Pulmonary artery endothelial cell (primary cell): ENCODE measurements around the gene CD70. TPM values are rescaled to one million over a fixed set of nuclear protein-coding genes. Genes with fewer than 3 reads are reported as not detected.
A peak's percentile ranks its signal among the peaks of the same experiment; 100 is the strongest.
"Not testable (repeated sequence)": the region's sequence is repeated elsewhere in the genome, so short reads cannot be mapped to it uniquely, and the experiment has no call there.

Experiments
- DNase-seq: peaks from one replicate; pipeline ENCODE4 v3.0.0-alpha.2; 2011; ENCODE audit warnings: low read depth, low spot score
- total RNA-seq: library from RNA; depleted of rRNA; stranded (reverse); fragments of >200 nt; gene quantifications from 2 replicates; pipeline ENCODE4 v1.2.3, GENCODE V29; 2014

The CD70 gene, protein sequence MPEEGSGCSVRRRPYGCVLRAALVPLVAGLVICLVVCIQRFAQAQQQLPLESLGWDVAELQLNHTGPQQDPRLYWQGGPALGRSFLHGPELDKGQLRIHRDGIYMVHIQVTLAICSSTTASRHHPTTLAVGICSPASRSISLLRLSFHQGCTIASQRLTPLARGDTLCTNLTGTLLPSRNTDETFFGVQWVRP
- total RNA-seq, result not detected in 2 replicates

DNA sequence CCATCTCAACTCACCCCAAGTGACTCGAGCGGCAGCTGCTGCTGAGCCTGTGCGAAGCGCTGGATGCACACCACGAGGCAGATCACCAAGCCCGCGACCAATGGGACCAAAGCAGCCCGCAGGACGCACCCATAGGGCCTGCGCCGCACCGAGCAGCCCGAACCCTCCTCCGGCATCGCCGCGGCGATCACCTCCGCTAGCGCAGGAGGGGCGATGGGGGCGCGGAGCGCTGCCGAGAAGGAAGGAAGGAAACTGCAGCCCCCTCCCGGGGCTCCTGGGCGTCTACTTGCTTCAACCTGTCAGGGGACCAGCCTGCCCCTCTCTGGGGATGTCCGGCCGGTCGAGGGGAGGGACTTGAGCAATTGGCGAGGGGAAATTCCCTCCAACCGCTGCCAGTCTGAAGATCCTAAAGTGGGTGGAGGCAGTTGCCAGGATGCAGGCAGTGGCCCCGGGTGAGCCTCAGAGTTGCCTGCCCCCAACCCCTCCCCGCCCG is at the start of gene CD70:
CD70 (minus strand) TSS at position 324 of the 493 bp plus-strand sequence; CDS start at position 176, 148 bp downstream.
- no peak for DNase-seq

DNA sequence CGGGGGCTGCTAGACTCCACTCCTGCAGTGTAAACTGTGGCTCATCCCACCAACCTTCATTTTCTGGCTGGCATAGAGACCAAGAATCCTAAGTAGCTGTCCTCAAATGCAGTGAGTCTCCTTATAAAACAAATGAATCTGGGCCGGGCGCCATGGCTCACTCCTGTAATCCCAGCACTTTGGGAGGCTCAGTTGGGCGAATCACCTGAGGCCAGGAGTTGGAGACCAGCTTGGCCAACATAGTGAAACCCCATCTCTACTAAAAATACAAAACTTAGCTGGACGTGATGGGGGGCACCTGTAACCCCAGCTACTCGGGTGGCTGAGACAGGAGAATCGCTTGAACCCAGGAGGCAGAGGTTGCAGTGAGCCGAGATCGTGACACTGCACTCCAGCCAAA is 49.4 kb upstream of the CD70 start:
- DNase-seq, result not testable (repeated sequence)

DNA sequence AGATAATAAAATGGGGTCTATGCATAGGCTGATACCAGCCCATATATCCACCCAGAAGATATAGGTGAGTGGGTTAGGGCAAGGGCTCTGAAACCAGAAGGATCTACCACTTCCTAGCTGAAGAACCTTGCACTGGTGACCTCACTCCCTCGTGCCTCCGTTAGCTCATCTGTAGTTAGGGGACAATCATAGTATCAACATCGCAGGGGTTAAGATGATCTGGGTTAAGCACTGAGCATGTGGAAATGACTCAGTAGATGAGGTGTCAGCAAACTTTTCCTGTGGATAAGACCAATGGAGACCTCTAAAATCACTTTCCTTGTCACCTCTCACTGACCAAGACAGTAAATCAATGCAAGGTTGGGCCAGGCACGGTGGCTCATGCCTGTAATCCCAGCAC is 48.5 kb upstream of the CD70 start:
- no peak for DNase-seq

DNA sequence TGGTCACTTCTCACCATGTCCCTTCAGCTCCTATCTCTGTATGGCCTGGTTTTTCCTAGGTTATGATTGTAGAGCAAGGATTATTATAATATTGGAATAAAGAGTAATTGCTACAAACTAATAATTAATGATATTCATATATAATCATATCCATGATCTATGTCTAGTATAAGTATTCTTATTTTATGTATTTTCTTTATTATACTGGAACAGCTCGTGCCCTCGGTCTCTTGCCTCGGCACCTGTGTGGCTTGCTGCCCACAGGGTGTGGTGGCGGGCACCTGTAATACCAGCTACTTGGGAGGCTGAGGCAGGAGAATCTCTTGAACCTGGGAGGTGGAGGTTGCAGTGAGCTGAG is 42.5 kb upstream of the CD70 start:
- DNase-seq, result not testable (repeated sequence)

DNA sequence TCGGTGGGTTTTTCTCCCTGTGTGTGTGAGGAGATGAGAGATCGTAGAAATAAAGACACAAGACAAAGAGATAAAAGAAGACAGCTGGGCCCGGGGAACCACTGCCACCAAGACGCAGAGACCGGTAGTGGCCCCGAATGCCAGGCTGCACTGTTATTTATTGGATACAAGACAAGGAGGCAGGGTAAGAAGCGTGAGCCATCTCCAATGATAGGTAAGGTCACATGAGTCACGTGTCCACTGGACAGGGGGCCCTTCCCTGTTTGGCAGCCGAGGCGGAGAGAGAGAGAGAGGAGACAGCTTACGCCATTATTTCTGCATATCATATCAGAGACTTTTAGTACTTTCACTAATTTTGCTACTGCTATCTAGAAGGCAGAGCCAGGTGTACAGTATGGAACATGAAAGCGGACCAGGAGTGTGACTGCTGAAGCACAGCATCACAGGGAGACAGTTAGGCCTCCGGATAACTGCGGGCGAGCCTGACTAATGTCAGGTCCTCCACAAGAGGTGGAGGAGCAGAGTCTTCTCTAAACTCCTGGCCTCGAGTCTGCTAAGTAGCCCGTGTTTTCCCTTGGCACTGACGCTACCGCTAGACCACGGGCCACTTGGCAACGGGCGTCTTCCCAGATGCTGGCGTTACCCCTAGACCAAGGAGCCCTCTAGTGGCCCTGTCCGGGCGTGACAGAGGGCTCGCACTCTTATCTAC is 42.0 kb upstream of the CD70 start:
- DNase-seq, result peak; percentile 33

DNA sequence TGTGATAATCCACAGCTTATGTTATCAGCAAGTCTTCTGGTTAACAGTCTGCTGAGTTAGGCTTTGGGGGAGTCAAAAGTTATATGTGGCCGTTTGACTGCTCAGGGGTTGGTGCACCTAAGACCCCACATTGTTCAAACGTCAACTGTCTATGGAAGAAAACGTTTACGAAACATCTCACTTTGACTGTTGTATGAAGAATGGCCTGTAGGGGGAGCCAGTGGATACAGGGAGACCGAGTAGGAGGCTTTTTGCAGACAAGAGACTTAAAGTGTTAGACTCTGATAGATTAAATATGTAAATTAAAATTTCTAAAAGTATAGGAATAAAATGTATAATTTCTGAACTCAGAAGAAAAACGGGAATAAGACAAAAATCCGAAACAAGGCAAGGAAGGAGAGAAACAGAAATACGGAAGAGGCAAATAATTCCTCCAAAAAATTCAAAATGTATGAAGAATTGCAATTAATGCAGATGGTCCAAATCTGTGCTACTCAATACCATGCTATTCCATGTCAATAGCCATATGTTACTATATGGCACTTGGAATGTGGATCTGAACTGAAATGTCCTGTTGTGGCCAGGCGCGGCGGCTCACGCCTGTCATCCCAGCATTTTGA is 41.2 kb upstream of the CD70 start:
- peak; percentile 41 for DNase-seq

DNA sequence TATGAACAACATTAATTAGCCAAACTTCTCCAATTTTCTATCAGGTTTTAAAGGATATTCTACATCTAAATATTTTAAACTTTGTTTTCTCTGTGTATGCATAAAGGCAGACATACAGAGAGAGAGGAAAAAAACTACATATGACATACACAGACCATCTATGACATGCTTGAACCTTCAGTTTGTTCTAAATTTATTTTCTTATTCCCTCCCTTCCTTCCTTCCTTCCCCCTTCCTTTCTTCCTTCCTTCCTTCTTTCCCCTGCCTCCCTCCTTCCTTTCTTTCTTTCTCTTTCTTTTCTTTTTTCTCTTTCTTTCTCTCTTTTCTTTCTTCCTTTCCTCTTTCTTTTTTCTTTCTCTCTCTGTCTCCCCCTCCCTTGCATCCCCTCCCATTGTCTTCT is 35.8 kb upstream of the CD70 start:
- DNase-seq, result no peak

DNA sequence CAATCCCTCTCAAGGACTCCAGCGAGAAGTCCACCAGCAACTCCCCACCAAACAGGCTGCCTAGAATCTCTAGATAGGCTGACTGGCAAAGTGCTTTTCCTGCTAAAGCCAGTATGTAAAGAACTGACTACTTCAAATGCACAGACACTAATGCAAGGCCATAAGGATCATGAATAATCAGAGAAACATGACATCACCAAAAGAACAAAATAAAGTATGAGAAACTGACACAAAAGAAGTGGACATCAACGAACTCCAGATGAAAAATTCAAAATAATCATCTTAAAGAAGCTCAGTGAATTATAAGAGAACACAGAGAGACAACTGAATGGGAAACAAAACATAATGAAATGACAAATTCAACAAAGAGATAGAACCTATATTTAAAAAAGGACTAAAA is 26.4 kb upstream of the CD70 start:
- no peak for DNase-seq

DNA sequence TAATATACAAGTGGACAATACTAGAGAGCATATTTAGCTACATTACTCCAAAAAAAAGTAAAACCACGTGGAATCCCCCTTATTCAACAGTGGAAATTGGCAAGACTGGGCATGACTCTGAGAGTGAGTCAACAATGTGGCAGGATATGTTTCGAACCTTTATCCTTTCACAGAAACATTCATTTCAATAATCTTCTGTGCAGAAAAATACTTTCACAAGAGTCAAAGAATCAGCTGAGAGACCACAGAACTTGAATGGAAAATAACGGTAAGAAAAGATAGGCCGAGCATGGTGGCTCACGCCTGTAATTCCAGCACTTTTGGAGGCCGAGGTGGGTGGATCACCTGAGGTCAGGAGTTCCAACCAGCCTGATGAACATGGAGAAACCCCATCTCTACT is 25.1 kb upstream of the CD70 start:
- DNase-seq, result no peak

DNA sequence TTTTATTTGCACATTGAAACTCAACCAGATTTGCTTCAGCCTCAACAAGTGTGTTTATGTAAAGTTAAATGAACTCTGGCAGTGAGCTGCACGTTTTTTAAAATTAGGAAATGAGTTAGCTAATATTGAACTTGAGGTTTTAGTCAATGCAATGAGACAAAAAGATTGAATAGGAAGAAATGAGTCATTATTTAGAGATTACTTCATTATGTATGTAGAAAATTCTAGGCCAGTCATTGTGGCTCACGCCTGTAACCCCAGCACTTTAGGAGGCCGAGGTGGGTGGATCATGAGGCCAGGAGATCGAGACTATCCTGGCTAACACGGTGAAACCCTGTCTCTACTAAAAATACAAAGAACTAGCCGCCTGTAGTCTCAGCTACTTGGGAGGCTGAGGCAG is 22.8 kb upstream of the CD70 start:
- DNase-seq, result no peak

DNA sequence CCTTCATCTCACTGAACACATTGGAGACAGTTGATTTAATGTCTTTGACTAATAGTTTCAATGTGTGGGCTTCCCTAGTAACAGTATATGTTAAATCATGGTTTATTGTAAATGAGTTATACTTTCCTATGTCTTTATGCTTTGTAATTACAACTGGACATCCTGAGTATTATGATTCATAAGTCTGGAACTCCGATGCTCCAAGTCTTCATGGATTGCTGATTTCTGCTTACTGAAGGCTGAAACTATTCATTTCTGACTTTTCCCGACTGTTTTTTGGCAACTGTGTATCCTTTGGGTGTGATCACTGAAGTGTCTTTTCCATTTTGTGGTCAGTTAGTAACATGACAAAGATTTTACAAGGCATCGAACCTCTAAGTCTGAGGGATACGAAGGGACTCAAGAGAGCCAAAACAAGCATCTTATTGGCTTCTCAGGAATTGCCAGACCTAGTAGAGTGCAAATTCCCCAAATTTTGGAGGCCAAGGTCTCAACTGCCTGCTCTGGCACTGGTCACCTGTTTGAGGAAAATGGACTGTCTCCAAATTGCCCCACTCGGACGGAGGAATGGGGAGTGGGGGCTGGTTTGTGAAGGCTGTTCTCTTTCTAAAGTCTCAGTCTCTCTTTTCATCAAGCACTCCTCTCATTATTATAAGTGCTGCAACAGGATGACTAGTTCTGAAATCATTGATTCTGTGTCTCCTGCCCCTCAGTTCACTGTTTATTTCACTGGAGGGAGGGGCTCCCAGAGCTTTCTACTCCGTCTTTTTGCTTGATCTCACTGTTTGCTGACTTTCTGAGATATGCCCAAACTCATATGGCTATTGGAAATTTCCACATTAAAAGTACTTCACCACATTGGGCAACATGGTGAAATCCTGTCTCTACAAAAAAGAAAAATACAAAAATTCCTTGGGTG is 20.2 kb upstream of the CD70 start:
- peak; percentile 68 for DNase-seq

DNA sequence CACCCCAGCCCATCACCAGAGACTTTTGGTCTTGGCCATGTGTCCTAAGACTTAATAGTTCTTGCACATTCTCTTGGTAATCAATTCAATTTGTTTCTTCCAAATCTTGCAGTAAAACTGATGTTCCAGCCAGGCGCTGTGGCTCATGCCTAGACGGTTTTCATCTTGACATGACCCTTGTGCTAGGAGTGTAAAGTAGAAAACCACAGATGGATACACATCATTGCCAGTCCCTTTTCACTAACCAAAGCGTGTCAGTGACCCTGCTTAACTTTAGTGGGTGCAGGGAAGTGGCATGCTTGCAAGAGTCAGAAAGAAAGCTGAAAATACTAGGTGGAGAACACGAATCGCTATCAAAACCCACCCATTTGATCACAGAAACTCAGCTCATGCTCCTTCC is 18.0 kb upstream of the CD70 start:
- no peak for DNase-seq

DNA sequence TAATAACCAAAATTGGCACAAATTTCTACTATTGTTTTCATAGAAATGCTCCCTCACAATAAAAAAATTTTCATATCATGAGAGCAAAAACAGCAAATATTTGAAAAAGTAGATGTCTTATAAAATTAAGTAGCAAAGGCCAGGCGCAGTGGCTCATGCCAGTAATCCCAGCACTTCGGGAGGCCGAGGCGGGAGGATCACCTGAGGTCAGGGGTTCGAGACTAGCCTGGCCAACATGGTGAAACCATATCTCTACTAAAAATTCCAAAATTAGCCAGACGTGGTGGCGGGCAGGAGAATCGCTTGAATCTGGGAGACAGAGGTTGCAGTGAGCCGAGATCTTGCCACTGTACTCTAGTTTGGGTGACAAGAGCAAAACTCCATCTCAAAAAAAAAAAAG is 17.2 kb upstream of the CD70 start:
- not testable (repeated sequence) for DNase-seq

DNA sequence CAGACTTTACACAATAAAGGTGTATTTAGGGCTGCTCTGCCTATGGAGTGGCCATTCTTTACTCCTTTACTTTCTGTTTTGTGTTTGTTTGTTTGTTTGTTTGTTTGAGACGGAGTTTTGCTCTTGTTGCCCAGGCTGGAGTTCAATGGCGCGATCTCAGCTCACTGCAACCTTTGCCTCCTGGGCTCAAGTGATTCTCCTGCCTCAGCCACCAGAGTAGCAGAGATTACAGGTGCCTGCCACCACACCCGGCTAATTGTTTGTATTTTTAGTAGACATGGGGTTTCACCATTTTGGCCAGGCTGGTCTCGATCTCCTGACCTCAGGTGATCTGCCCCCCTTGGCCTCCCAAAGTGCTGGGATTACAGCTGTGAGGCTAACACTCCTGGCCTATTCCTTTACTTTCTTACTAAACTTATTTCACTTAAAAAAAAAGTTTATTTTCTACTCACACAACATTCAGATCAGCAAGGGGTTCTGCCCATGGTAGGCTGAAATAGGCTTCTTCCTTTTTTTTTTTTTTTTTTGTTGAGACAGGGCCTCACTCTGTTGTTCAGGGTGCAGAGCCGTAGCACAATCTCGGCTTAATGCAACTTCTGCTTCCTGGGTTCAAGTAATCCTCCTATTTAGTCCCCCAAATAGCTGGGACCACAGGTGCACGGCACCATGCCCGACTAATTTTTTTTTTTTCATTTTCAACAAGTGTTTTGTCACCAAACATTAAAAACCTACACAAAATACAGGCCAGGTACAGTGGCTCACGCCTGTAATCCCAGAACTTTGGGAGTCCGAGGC is 15.5 kb upstream of the CD70 start:
- DNase-seq, result not testable (repeated sequence)

DNA sequence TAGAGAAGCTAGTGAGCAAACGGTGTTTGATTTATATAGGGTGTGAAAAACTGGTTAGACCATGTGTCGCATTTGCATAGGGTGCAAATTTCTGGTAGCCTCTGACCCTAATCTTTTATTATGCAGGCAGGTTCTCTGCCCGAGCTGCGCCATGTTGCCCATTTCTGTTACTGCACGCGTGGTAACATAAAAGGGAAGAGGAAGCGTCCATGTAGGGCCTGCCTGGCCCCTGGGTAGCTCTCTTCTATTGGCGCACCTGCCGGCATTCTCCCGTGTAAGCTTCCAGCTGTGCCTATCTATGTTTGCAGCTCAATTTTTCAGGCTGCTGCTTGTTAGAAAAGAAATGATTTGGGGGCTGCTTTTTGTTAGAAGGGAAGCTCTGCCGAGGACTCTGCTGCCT is 14.0 kb upstream of the CD70 start:
- no peak for DNase-seq

DNA sequence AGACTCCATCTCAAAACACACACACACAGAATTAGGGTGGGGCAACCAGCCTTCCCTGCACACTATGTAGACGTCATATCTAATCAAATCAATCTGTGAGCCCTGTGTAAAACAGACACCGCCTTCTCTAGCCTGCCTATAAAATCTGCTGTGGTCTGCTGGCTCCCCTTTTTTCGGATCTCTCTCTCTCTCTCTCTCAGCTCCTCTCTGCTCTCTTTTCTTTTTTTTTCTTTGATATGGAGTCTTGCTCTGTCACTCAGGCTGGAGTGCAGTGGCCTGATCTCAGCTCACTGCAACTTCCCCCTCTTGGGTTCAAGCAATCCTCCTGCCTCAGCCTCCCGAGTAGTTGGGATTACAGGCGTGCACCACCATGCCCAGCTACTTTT is 11.8 kb upstream of the CD70 start:
- DNase-seq, result no peak

DNA sequence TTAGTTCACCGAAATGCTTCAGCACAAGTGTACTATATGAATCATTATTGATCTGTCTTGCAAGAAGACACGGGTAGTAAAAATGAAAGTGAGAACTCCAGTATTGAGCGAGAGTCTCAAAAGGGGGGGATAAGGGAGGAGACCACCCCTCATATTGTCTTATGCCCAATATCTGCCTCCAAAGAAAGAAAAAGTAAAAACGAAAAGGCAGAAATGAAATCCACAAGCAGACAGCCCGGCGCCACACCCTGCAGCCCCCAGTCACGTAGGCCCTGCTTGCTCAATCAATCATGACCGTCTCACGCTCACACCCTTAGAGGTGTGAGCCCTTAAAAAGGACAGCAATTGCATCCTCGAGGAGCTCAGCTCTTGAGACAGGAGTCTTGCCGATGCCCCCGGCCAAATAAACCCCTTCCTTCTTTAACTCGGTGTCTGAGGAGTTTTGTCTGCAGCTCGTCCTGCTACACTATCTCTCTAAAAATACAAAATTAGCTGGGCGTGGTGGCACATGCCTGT is 10.6 kb upstream of the CD70 start:
- DNase-seq, result not testable (repeated sequence)

DNA sequence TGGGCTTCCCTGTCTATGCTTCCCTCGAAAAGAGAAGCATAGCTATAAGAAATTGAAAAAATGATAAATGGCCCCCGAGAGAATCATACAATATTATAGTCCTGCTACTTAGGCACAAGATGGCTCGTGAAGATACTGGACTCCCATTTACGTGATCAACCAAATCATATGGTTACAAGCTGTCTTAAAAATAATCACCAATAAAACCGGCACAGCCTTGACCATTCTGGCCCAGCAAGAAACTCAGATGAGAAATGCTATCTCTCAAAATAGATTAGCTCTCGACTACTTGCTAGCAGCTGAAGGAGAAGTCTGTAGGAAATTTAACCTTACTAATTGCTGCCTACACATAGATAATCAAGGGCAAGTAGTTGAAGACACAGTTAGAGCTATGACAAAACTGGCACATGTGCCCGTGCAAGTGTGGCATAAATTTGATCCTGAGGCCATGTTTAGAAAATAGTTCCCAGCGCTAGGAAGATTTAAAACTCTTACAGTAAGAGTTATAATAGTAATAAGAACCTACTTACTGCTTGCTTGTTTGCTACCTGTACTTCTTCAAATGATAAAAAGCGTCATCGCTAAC is 10.1 kb upstream of the CD70 start:
- DNase-seq, result not testable (repeated sequence)

DNA sequence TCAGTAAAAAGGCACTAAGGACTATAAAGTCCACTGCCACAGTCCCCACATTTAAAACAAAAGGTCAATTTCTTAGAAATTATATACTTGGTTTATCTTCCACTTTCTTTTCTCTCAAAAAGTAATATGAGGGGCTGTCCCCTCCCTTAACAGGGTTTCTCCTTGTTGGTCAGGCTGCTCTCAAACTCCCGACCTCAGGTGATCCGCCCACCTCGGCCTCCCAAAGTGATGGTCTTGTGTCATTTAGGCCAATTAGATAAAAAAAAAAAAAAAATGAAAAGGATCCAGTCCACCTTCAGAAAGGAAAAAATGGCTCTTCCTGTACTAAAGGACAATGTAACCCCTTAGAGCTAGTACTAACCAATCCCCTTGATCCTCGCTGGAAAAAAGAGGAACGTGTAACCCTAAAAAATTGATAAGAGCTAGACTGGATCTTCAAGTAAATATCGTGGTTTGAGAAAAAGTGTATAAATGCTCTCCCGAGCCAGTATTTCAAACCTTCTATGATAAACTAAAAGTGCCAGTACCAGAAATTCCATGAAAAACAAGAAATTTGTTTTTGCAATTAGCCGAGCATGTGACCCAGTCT is 9.0 kb upstream of the CD70 start:
- no peak for DNase-seq
